Fibroblast of lung (primary cell): Measurements from ENCODE around the gene IL6R.

Experiments
- CTCF ChIP-seq, 2 donors: IDR thresholded peaks in 1 of 2; conservative IDR thresholded peaks in 1 of 2; 1 replicate in 1 of 2; 2 replicates in 1 of 2; pipeline ENCODE4 v1.5.1; 2011 to 2012; ENCODE audit warnings: low read length in 2 of 2, control low read depth in 1 of 2, inconsistent platforms in 1 of 2, low read depth in 1 of 2, mild to moderate bottlenecking in 1 of 2
- EZH2 ChIP-seq: IDR thresholded peaks from 2 replicates; pipeline ENCODE4 v1.5.1; 2012; ENCODE audit warnings: low read length, control low read depth, mild to moderate bottlenecking; ENCODE audit errors: missing control alignments

- no peak for TF ChIP-seq EZH2
- no peak for TF ChIP-seq CTCF (conservative IDR thresholded peaks at IDR 0.05 in 1 of 2, IDR thresholded peaks at IDR 0.05 in 1 of 2; ENCODE audit: low read depth in 1 of 2, low read length in 2 of 2)
These were observed 75.9 kb downstream of the IL6R start for GRCh38 chr1:154481053-154481452.
